Hematopoietic multipotent progenitor cell treated with erythropoietin and hydrocortisone succinate and interleukin-3 and kit ligand, for 4 days (in vitro differentiated cells): Measurements from ENCODE around the gene CHMP6.

ENCODE experiments used
- DNase-seq: peaks from one replicate; pipeline ENCODE4 v3.0.0-alpha.2; 2015

CHMP6 gene

GRCh38 chr17:81032641-81033480 is 41.2 kb downstream of the CHMP6 start:
- no peak for DNase-seq

- no peak for DNase-seq
These were observed 42.0 kb downstream of the CHMP6 start for GRCh38 chr17:81033535-81034167.

- DNase-seq: no peak
These were observed 42.6 kb downstream of the CHMP6 start for GRCh38 chr17:81034168-81034777.

- peak; percentile 97 for DNase-seq
These were observed 43.3 kb downstream of the CHMP6 start, which contains the start of gene BAIAP2 for GRCh38 chr17:81034779-81035520. Gene BAIAP2 (plus strand): TSS chr17:81035151. CDS start chr17:81035255, 104 bp downstream.

GRCh38 chr17:81035521-81036196 is 44.0 kb downstream of the CHMP6 start:
- DNase-seq: peak; percentile 41

GRCh38 chr17:81036197-81036941 is 44.7 kb downstream of the CHMP6 start:
- no peak for DNase-seq

DNA sequence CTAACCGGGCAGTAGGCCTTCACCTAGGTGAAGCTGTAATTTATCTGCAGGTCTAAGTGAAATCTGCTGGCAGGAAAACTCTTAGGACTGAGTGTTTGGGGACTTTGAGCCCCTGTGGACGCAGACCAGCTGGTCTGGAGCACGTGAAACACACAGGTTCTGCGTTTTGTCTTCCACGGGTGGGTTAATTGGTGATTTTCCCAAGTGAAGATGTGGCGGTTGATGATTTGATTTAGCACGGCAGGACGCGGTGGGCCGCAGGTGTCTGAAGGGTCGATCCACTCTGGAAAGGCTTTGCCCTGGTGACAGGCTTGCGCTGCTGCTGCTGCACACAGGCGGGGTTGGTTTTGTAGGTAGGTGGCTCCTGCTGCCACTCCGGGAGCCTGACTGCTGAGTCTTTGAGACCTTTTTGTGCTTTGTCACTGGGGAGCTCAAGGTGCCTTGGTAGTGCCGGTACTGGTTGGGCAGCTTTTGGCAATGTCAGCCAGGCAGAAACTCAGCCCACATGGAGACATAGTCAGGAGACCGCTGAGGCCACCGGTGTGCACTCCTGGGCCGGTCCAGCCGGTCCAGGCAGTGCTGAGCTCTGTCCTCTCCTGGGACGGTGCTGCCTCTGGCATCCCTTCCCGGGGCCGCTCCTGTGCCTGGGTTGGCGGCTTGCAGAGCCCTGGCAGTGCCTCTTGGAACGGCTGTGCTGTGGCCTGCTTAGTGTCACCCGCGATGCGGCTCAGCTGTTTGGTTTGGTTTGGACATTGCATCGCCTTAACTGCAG is 45.6 kb downstream of the CHMP6 start:
- DNase-seq: no peak

DNA sequence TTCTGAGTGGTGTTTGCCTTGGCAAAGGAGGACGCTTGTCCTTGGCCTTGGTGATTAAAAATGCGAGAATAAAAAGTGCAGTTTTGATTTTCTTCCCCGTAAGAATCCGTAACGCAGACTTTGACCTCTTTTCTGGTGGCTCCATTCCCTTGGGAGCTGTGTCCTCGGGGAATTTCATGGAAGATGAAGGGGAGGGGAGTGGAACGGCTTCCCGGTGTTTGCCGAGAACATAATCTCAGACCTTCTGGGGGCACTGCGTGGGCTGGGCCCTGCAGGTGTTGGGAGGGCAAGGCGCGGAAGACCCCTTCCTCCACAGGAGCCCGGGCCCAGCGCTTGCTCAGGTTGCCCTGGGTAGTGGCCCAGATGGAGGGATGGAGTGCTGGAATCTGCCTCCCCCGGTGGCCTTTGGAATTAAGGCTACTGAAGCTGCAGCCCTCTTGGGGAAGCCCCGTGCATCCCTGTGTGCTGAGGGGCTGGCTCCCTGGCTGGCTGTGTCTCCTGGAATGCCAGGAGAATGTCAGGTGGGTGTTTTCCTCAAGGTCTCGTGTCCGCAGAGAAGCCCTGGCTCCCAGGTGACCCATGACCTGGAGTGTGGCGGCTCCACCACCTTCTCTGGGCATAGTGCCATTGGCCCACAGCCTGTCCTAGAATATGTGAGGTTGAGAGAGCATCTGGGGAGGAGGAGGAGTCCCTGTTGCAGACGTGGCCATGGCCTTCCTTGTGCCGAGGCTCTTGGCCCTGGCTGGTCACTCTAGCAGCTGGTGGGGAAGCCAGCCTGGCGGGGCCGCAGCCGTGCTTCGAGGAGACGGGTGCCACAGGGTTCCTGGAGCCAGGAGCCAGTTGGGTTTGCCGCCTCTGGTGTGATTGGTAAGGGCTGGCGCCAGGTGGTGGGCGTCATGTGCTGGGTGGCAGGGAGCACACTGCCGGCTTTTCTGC is 46.4 kb downstream of the CHMP6 start:
- DNase-seq: no peak

GRCh38 chr17:81039096-81039495 is 47.5 kb downstream of the CHMP6 start:
- no peak for DNase-seq

GRCh38 chr17:81039854-81040758 is 48.5 kb downstream of the CHMP6 start:
- no peak for DNase-seq

DNA sequence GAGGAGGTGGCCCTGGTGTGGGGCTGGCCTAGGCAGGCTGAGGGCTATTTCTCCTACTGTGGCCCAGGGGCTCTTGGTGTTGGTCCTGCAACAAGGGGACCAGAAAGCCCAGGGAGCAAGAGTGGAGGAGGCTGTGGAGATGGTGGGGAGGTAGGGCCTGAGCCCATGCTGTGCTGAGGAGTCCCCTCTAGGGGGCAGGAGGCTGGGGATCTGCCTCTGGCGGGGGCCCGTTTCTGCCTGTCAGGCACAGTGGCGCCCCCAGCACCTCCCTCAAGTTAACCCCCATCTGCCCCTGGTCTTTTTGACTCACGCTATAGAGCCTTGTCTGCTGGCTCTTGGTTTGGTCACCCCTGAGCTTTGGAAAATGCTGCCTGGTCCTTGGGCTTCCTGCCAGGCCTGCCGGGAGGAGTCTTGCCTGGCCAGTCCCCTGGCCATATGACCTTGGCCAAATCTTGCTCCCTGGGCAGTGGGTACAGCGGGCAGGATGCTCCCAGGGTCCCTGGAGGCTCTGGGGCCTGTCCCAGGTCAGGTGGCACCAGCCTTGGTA is 49.2 kb downstream of the CHMP6 start:
- DNase-seq: peak; percentile 67

- DNase-seq: no peak
These were observed 51.0 kb downstream of the CHMP6 start for GRCh38 chr17:81042606-81043005.

GRCh38 chr17:81043319-81043724 is 51.7 kb downstream of the CHMP6 start:
- no peak for DNase-seq

DNA sequence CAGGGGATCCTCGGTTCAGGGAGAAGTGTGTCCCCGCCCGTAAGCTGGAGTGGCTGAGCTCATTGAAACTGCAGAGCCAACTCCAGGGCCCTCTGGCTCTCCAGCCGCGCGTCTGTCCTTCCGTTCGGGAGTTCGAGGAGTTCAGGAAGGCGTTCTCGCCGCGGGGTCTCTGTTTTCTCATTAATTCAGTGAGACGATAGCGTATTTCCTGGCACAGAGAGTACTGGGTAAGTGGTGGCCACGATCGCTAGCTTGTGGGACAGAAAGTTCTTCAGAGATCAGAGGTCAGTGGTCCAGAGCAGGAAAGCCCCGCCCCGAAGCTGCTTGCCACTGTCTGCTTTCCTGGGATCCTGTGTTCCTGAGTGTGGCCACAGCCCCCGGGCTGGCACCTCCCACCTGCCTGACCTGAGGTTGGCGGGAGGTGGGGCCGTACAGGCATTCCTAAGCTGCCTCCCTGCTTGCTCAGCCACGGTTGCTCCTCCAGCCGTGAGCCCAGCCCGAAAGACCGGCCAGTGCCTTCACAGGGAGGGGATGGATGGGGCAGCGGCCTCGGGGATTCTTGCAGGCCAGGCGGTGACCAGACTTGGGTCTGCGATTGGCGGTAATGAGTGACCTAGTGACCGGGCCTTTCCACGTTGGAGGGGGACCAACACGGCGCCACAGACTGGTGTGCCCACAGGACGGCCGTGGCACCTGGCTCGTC is 52.2 kb downstream of the CHMP6 start:
- no peak for DNase-seq

DNA sequence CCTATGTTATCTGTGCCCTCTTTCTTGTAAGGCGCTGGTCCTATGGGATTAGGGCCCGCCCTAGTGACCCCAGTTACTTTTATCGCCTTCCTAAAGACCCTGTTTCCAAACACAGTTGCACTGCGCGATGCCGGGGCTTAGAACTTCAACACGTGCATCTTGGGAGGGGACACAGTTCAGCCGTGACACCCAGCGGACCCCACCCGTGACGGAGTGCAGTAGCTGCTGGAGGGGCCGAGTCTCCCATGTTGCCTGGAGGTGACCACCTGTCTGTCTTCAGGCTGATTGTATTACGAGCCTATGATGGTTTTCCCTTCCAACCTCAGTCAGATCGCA is 52.8 kb downstream of the CHMP6 start:
- no peak for DNase-seq

DNA sequence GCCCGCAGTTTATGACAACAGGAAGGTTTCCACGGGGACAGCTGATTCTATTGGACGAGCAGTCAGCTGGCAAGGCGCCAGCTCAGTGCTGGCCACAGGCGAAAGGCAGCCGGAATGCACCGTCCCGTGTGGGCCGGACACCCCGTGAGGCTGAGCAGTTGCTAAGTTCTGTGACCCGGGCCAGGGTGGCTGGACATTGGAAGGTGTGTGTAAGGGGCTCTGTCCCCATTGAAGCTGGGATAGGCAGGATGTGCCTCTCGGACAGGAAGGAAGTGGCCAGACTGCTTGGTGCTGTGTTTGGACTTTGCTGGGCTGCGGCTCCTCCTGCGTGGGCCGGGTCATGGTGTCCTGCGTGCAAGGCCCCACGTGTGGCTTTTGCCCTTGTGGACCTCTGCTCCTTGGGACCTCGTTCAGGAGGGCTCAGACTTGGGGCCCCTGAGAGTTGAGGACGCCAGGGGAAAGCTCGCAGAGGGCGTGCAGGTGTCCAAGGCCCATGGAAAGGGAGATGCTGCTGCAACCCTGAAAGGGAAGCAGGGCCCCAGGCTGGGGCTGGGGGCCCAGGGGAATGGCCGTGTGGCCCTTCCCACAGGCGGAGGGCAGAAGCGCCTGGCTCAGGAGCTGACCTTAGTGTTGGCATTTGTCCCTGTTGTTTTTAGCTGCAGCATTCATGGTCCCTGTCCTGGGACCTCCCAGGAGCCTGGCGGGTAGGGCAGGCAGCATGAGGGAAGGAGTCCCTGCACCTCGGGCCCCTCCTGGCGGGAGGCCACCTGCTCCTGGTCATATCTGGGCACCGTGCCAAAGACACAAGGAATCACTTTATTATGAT is 53.3 kb downstream of the CHMP6 start:
- DNase-seq: peak; percentile 39

GRCh38 chr17:81045590-81046095 is 54.0 kb downstream of the CHMP6 start:
- no peak for DNase-seq
